ENCODE measurements around the gene COL4A5.

COL4A5 gene

DNA sequence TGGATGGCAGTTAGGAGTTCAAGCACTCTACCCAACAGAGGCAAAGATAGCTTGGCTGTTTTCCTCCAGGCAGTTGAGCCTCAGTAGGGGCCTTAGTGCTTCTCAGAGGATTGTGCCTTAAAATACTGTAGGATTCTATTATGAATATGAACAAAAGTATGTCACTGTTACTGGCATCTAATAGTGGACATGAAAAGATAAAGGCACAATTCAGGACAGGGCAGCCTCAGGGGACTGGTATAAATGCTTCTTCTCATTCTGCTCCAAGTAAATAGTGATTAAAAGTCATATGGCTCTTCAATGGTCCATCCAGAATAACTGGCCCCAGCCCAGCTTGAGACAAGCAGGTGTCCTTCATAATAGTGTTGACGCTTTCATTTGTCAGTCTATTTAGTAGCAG lies 19.2 kb upstream of the COL4A5 start:
- FAIRE-seq (no peak), DNase-seq (ENCODE audit: insufficient read length) (no peak)
- no peak for TF ChIP-seq POLR2AphosphoS5 (IDR thresholded peaks at IDR 0.05; ENCODE audit: low read depth, low read length)
- TF ChIP-seq POLR2A (IDR thresholded peaks at IDR 0.05; ENCODE audit: low read depth, low read length): no peak

DNA sequence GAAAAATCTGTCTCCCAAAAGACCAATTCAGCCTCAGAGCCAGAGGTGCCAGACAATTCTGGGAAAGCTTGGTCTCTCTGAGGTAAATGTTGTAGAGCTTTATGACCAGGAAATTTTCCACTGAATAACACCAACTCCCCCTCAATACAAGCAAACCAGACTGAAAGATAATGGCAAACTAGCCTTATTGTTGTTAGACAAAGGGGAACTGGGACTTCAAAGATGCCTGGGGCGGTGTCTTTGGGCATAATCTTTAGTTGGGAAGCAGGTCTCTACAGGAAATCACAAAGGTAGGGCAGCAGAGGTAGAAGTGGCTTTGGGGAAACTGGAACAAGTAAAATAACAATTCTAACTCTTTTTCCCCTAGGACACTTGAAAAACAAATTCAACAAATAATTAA lies 13.4 kb upstream of the COL4A5 start:
- DNase-seq (ENCODE audit: insufficient read length): no peak
- no peak for TF ChIP-seq POLR2A (IDR thresholded peaks at IDR 0.05; ENCODE audit: low read depth, low read length)
- no peak for TF ChIP-seq TAF1 (IDR thresholded peaks at IDR 0.05; ENCODE audit: borderline replicate concordance, low read depth, low read length)
- TF ChIP-seq POLR2AphosphoS5 (IDR thresholded peaks at IDR 0.05; ENCODE audit: low read depth, low read length): no peak
- no peak for FAIRE-seq

DNA sequence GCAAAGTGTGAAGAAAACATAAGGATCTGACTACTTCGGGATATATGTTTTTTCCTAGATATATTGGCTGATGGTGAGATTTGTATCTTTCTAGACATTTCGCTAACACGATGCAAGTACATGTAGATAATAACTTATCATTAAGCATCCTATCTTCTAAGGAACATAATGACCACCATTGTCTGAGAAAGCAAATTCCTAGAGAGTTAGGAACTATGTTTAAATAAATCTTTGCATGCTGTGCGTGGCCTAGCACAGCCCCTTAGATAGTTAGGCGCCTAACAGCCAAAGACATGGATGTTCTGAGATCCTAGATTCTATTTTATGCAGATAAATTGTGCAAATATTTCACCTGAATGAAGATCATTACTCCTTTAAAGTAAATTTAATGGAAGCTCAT lies 4.4 kb upstream of the COL4A5 start:
- TF ChIP-seq POLR2A (IDR thresholded peaks at IDR 0.05; ENCODE audit: low read depth, low read length) (no peak), TAF1 (IDR thresholded peaks at IDR 0.05; ENCODE audit: borderline replicate concordance, low read depth, low read length) (no peak), POLR2AphosphoS5 (IDR thresholded peaks at IDR 0.05; ENCODE audit: low read depth, low read length) (no peak)
- DNase-seq (ENCODE audit: insufficient read length) (no peak), FAIRE-seq (no peak)

DNA sequence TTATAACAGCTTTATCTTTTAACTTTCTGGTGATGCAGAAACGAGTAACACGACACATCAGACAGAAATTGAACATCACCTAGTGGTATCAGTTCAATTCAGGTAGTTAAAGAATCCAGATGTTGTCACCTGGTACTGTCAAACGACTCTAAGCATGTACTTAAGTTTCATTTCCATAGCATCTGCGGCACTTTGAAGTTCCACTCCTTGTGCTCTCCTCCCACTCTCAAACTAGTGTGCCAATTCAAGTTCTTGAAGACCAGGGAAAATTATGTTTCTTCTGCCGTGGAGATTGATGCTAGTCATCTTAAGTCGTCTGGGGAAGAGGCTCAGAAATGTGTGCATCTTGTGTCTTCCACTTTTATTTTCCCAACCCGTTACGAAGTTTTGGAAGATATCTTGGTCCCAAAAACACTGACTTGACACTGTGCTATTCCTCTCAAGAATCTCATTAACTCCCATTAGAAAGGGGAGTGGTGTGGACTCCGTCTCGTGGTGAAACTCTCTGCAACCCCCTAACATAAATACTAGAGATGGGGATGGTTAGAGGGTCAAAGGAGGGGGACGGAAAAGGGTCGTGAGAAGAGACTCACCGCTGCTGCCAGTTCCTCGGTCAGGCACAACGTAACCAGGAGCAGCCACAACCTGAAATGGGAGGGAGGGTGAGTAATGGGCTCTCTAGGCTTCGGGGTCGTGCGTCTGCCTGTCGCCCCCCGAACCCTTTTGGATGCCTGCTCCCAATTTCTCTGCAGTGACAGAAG lies 2.1 kb upstream of the COL4A5 start:
- no peak for DNase-seq (ENCODE audit: insufficient read length)
- TF ChIP-seq POLR2AphosphoS5 (IDR thresholded peaks at IDR 0.05; ENCODE audit: low read depth, low read length) (no peak), TAF1 (IDR thresholded peaks at IDR 0.05; ENCODE audit: borderline replicate concordance, low read depth, low read length) (no peak), POLR2A (IDR thresholded peaks at IDR 0.05; ENCODE audit: low read depth, low read length) (no peak)
- peak; percentile 21 for FAIRE-seq

DNA sequence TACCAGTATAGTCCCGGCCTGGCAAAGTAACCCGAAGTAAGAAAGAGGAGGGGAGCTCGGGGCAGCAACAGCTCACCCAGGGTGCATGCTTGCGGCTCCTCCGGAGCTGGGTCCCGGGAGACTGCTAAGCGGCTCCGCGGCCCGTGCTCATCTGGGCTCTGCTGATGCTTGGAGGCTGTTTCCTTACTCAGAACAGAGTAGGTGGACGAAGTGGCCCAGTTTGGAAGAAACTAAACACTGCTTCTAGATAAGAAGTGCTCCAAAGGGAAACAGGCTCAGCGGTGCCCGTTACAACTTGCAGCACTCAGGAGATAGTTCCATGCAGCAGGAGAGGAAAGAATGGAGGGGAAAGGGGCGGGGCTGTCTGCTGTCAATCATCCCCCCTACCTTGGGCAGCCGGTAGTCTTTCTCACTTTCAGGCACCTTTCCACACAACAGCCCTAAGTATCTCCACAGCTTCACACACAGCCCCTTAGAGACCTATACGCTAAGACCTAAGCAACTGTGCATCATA lies 1.5 kb upstream of the COL4A5 start, which contains the start of gene COL4A6:
Gene COL4A6 (minus strand): TSS at position 313 of the 514 bp plus-strand sequence. CDS start 226 bp downstream, at position 87.
- FAIRE-seq (no peak), DNase-seq (ENCODE audit: insufficient read length) (no peak)
- TF ChIP-seq POLR2A (IDR thresholded peaks at IDR 0.05; ENCODE audit: low read depth, low read length) (no peak), POLR2AphosphoS5 (IDR thresholded peaks at IDR 0.05; ENCODE audit: low read depth, low read length) (no peak), TAF1 (IDR thresholded peaks at IDR 0.05; ENCODE audit: borderline replicate concordance, low read depth, low read length) (no peak)

DNA sequence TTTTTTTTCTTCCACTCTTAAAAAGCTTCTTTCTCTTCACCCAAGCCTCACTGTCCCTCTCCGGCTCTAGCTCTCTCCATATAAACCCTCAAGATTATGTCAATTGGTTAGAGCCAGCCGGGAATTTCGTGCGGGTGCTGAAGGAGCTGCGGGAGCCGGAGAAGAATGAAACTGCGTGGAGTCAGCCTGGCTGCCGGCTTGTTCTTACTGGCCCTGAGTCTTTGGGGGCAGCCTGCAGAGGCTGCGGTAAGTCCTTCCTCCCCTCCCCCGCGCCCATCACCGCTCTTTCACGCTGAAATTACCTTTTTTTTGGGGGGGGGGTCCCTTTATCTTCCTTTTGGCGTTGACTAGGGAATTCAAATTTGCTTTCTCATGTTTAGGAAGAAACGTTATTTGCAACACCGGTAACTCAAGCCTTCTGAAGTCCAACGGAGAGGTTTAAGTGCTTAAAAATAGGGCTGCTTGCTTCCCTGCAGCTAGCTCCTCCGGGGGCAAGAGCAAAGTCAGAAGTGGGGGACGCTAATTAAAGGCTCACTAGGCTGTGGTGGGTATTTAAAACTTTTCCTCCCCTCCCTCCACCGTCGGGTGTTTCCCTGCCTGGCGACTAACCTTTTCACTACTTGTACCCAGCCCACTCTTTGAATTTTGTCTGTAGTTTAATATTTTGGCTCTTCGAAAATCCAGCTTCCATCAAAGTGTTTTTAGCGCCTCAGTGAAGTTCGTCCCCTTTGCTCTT lies 491 bp downstream of the COL4A5 start:
- DNase-seq (ENCODE audit: insufficient read length) (no peak), FAIRE-seq (no peak)
- TF ChIP-seq TAF1 (IDR thresholded peaks at IDR 0.05; ENCODE audit: borderline replicate concordance, low read depth, low read length) (no peak), POLR2A (IDR thresholded peaks at IDR 0.05; ENCODE audit: low read depth, low read length) (no peak), POLR2AphosphoS5 (IDR thresholded peaks at IDR 0.05; ENCODE audit: low read depth, low read length) (no peak)

DNA sequence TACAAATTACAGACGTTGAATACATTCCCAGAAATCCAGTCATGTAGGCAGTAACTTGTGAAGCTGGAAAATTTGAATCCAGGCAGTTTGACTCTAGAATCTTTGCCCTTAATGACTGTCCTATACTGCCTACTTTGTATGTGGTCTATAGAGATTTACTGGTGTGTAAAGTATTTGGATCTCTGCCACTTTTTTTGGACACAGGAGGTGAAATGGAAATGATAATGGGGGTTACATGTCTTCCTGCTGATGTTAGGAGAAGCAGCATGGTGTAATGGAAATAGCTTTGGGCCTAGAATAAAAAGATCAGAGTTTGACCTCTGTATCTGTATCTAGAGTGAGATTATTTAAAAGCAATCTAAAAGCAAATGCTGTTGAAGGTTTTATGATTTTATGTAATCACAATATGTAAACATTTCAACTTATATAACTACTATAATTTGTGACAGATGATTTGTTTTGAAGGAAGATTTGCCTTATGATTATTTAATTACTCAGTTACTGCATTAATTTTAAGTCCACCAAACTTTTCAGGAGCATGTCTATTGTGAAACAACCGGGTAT lies 3.3 kb downstream of the COL4A5 start:
- DNase-seq (ENCODE audit: insufficient read length) (no peak), FAIRE-seq (no peak)
- no peak for TF ChIP-seq POLR2AphosphoS5 (IDR thresholded peaks at IDR 0.05; ENCODE audit: low read depth, low read length)
- no peak for TF ChIP-seq TAF1 (IDR thresholded peaks at IDR 0.05; ENCODE audit: borderline replicate concordance, low read depth, low read length)
- no peak for TF ChIP-seq POLR2A (IDR thresholded peaks at IDR 0.05; ENCODE audit: low read depth, low read length)

DNA sequence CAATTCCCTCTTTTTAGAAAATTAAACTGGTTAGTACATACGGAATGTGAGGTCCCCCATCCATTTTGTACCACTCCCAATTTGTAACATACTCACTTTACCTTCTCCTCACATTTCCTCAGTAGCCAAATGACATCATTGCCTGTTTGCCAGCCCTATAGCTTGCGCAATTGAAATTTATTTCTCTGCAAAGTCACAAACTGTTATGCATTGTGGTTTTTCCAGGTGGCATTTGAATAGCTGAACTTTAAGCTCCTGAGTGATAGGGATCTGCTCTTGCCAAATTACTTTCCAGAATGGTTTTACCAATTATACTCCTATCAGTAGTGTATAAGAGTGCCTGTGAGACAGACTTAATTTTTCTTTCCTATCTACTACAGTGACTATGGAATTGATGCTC lies 7.7 kb downstream of the COL4A5 start:
- TF ChIP-seq POLR2A (IDR thresholded peaks at IDR 0.05; ENCODE audit: low read depth, low read length) (no peak), TAF1 (IDR thresholded peaks at IDR 0.05; ENCODE audit: borderline replicate concordance, low read depth, low read length) (no peak), POLR2AphosphoS5 (IDR thresholded peaks at IDR 0.05; ENCODE audit: low read depth, low read length) (no peak)
- DNase-seq (ENCODE audit: insufficient read length) (no peak), FAIRE-seq (no peak)

DNA sequence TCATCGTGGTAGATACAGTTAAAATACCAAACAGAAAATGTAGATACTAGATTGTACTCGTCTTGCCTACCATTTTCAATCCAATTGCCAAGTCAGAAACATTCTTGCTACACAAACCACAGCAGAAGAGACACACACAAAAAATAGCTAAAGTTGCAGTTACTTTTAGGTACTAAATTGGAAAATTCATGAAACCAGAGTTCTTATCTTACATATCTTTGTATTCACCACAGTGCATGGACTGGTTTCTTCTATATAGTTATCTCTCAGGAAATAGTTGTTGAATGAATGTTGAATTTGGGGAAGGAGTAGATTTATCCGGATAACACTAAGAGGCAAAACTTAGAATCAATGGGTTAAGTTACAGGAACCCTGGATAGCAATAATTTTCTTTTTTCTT lies 14.2 kb downstream of the COL4A5 start:
- FAIRE-seq (no peak), DNase-seq (ENCODE audit: insufficient read length) (no peak)
- TF ChIP-seq POLR2A (IDR thresholded peaks at IDR 0.05; ENCODE audit: low read depth, low read length) (no peak), POLR2AphosphoS5 (IDR thresholded peaks at IDR 0.05; ENCODE audit: low read depth, low read length) (no peak), TAF1 (IDR thresholded peaks at IDR 0.05; ENCODE audit: borderline replicate concordance, low read depth, low read length) (no peak)

DNA sequence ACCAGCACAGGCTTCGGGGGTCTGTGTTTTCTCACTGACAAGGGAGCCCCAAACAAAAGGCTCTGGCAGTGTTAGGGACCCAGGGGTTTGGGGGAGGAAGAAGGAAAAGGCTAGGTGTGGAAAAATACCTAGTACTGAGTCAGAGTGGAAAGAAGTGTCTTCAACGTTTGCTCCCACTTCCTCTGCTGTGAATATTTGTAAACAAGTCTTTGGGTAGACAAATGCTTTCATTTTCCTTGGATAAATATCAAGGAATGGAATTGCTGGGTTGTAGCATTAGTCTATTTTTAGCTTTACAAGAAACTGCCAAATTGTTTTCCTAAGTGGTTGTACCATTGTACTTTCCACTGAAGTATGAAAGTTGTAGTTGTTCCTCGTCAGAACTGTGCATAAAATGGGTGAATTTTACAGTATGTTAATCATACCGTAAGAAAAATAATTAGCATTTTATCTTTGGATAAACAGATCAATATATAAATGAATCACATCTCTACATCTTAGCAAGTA lies 17.4 kb downstream of the COL4A5 start:
- TF ChIP-seq TAF1 (IDR thresholded peaks at IDR 0.05; ENCODE audit: borderline replicate concordance, low read depth, low read length): no peak
- no peak for TF ChIP-seq POLR2AphosphoS5 (IDR thresholded peaks at IDR 0.05; ENCODE audit: low read depth, low read length)
- TF ChIP-seq POLR2A (IDR thresholded peaks at IDR 0.05; ENCODE audit: low read depth, low read length): no peak

DNA sequence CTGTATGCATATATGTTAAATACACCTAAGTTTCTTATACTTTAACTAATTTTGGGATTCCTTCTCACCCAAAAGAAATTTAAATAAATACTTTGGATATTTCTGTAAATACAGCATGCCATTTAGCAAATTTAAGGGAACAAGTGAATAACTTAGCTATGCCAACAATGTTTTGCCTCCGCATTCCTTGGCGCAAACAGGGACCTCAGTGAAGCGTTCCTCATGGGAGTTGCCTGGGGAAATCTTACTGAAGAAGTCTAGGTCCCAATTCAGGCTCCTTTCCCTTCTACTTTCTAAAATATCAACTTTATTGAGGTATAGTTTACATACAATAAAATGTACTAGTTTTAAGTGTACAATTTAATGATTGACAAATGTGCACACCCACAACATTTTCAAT lies 25.0 kb downstream of the COL4A5 start:
- TF ChIP-seq POLR2AphosphoS5 (IDR thresholded peaks at IDR 0.05; ENCODE audit: low read depth, low read length) (no peak), POLR2A (IDR thresholded peaks at IDR 0.05; ENCODE audit: low read depth, low read length) (no peak), TAF1 (IDR thresholded peaks at IDR 0.05; ENCODE audit: borderline replicate concordance, low read depth, low read length) (no peak)
- no peak for DNase-seq (ENCODE audit: insufficient read length)
- FAIRE-seq: no peak

More for the DNA sequence above, 17.4 kb downstream of the COL4A5 start:
- DNase-seq (ENCODE audit: insufficient read length): no peak
- FAIRE-seq: no peak
